SK-N-MC (cell line): ENCODE measurements around the gene AFDN.

Experiments used
- DNase-seq: peaks from one replicate; pipeline ENCODE4 v3.0.0-alpha.2; 2011; ENCODE audit warnings: low read depth, low spot score
- H3K27ac ChIP-seq: fragments of 200-600 bp; sonication (generic); 2 replicates; pipeline ENCODE4 v1.5.1; 2016; ENCODE audit warnings: mixed run types
- H3K36me3 ChIP-seq: fragments of 200-600 bp; sonication (generic); 2 replicates; pipeline ENCODE4 v1.6.1; 2017; ENCODE audit warnings: antibody characterized with exemption, low read length, mixed read lengths; ENCODE audit not compliant: insufficient read depth
- H3K4me3 ChIP-seq: fragments of 200-600 bp; sonication (generic); 2 replicates; pipeline ENCODE4 v1.5.1; 2016
- H3K9ac ChIP-seq: fragments of 200-600 bp; sonication (generic); 2 replicates; pipeline ENCODE4 v1.8.0; 2017; ENCODE audit warnings: mixed run types, mixed read lengths; ENCODE audit not compliant: insufficient read length
- H3K9me3 ChIP-seq: fragments of 200-600 bp; sonication (generic); 2 replicates; pipeline ENCODE4 v1.6.1; 2017; ENCODE audit warnings: low read depth, mild to moderate bottlenecking, antibody characterized with exemption, low read length, moderate library complexity, mixed read lengths
- EZH2 ChIP-seq: fragments of 200-600 bp; sonication (generic); IDR thresholded peaks from one replicate; pipeline ENCODE4 v1.6.1; 2017; ENCODE audit warnings: antibody characterized with exemption
- FOXP2 ChIP-seq: optimal IDR thresholded peaks from 2 replicates; pipeline ENCODE3; 2011; ENCODE audit warnings: mild to moderate bottlenecking, moderate library complexity; ENCODE audit not compliant: insufficient read depth; ENCODE audit errors: extremely low read length, control extremely low read depth
- POLR2AphosphoS5 ChIP-seq: IDR thresholded peaks from 2 replicates; pipeline ENCODE4 v1.6.1; 2012; ENCODE audit warnings: mild to moderate bottlenecking, low read depth, low read length, borderline replicate concordance

The AFDN gene

GRCh38 chr6:167979436-167980139 is 152.9 kb downstream of the AFDN start:
- Histone ChIP-seq H3K27ac (no peak overlapping the region), H3K9me3 (no peaks in the 10 kb centered on the region), H3K36me3 (no peaks in the 10 kb centered on the region), H3K4me3 (no peak overlapping the region), H3K9ac (no peak overlapping the region)
- no peak for TF ChIP-seq POLR2AphosphoS5
- no peak for TF ChIP-seq EZH2
- no peak for TF ChIP-seq FOXP2
- DNase-seq: no peak

GRCh38 chr6:167980911-167981580 is 154.3 kb downstream of the AFDN start:
- Histone ChIP-seq H3K36me3 (no peaks in the 10 kb centered on the region), H3K27ac (peak overlapping the region; percentile 75), H3K9ac (no peak overlapping the region), H3K9me3 (no peaks in the 10 kb centered on the region), H3K4me3 (no peak overlapping the region)
- no peak for TF ChIP-seq FOXP2
- no peak for TF ChIP-seq POLR2AphosphoS5
- no peak for DNase-seq

GRCh38 chr6:167981916-167982462 is 155.3 kb downstream of the AFDN start:
- Histone ChIP-seq H3K36me3 (no peaks in the 10 kb centered on the region), H3K27ac (no peak overlapping the region), H3K4me3 (no peak overlapping the region), H3K9ac (no peak overlapping the region), H3K9me3 (no peaks in the 10 kb centered on the region)
- TF ChIP-seq POLR2AphosphoS5 (no peak), EZH2 (no peak), FOXP2 (no peak)
- DNase-seq: no peak

GRCh38 chr6:167984144-167984719 is 157.5 kb downstream of the AFDN start:
- Histone ChIP-seq H3K27ac (no peak overlapping the region), H3K9me3 (no peaks in the 10 kb centered on the region), H3K9ac (no peak overlapping the region)

GRCh38 chr6:167984876-167985604 is 158.3 kb downstream of the AFDN start:
- no peak overlapping the region for H3K4me3 ChIP-seq
- H3K27ac ChIP-seq: no peak overlapping the region
- no peaks in the 10 kb centered on the region for H3K36me3 ChIP-seq
- TF ChIP-seq FOXP2 (no peak), POLR2AphosphoS5 (no peak), EZH2 (no peak)
- no peak for DNase-seq
- H3K9me3 ChIP-seq: no peaks in the 10 kb centered on the region
- no peak overlapping the region for H3K9ac ChIP-seq

More at GRCh38 chr6:167984144-167984719, 157.5 kb downstream of the AFDN start:
- H3K4me3 ChIP-seq: no peak overlapping the region
- no peaks in the 10 kb centered on the region for H3K36me3 ChIP-seq
- TF ChIP-seq EZH2: no peak
- no peak for TF ChIP-seq POLR2AphosphoS5
- TF ChIP-seq FOXP2: no peak
- DNase-seq: no peak

GRCh38 chr6:167985911-167986595 is 159.3 kb downstream of the AFDN start:
- Histone ChIP-seq H3K27ac (no peak overlapping the region), H3K9me3 (no peaks in the 10 kb centered on the region), H3K36me3 (no peaks in the 10 kb centered on the region), H3K4me3 (no peak overlapping the region), H3K9ac (no peak overlapping the region)
- TF ChIP-seq EZH2: no peak
- TF ChIP-seq POLR2AphosphoS5: no peak
- TF ChIP-seq FOXP2: no peak
- DNase-seq: no peak

GRCh38 chr6:167987396-167988153 is 160.9 kb downstream of the AFDN start:
- no peak overlapping the region for H3K4me3 ChIP-seq
- TF ChIP-seq FOXP2 (no peak), POLR2AphosphoS5 (no peak), EZH2 (no peak)
- H3K36me3 ChIP-seq: no peaks in the 10 kb centered on the region
- H3K9ac ChIP-seq: no peak overlapping the region
- DNase-seq: no peak
- H3K27ac ChIP-seq: no peak overlapping the region
- no peaks in the 10 kb centered on the region for H3K9me3 ChIP-seq
